Measurements from ENCODE around the gene ASPG.

GRCh38 chr14:104082807-104083206, 2.7 kb upstream of the ASPG start:
- no peak for TF ChIP-seq EZH2phosphoT487 (IDR thresholded peaks at IDR 0.05; ENCODE audit: borderline replicate concordance, low read length)
- TF ChIP-seq, protein P1, sequence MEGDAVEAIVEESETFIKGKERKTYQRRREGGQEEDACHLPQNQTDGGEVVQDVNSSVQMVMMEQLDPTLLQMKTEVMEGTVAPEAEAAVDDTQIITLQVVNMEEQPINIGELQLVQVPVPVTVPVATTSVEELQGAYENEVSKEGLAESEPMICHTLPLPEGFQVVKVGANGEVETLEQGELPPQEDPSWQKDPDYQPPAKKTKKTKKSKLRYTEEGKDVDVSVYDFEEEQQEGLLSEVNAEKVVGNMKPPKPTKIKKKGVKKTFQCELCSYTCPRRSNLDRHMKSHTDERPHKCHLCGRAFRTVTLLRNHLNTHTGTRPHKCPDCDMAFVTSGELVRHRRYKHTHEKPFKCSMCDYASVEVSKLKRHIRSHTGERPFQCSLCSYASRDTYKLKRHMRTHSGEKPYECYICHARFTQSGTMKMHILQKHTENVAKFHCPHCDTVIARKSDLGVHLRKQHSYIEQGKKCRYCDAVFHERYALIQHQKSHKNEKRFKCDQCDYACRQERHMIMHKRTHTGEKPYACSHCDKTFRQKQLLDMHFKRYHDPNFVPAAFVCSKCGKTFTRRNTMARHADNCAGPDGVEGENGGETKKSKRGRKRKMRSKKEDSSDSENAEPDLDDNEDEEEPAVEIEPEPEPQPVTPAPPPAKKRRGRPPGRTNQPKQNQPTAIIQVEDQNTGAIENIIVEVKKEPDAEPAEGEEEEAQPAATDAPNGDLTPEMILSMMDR (IDR thresholded peaks at IDR 0.05; ENCODE audit: low read depth, low read length, poor library complexity, severe bottlenecking): no peak

All from DOHH2 (cell line).